ENCODE results near the gene KLHL17.

KLHL17 gene

GRCh38 chr1:924656-925560 is 35.5 kb upstream of the KLHL17 start:
- TF ChIP-seq CTCF (IDR thresholded peaks at IDR 0.05), result peak; percentile 26; the same call in 1 of the 2 replicates

- TF ChIP-seq CTCF (IDR thresholded peaks at IDR 0.05), result no peak
Measured at GRCh38 chr1:925561-926421, 34.6 kb upstream of the KLHL17 start.

GRCh38 chr1:927234-927633 is 33.1 kb upstream of the KLHL17 start:
- no peak for TF ChIP-seq CTCF (IDR thresholded peaks at IDR 0.05)

- TF ChIP-seq CTCF (IDR thresholded peaks at IDR 0.05), result no peak
Measured at GRCh38 chr1:927748-928147, 32.6 kb upstream of the KLHL17 start.

- TF ChIP-seq CTCF (IDR thresholded peaks at IDR 0.05), result no peak
Measured at GRCh38 chr1:928825-929661, 31.3 kb upstream of the KLHL17 start.

GRCh38 chr1:929712-930632 is 30.4 kb upstream of the KLHL17 start:
- no peak for TF ChIP-seq CTCF (IDR thresholded peaks at IDR 0.05)

All from LNCAP (cell line).